Testis (tissue), 3 donors: ENCODE measurements around the gene IFT74. TPM values are rescaled to one million over a fixed set of nuclear protein-coding genes. Genes with fewer than 3 reads are reported as not detected.

Source experiments
- DNase-seq: peaks from one replicate; pipeline ENCODE4 v3.0.0-alpha.2; 2019
- H3K27ac ChIP-seq, 2 donors: fragments of 200-600 bp; sonication (generic); one replicate each; pipeline ENCODE4 v1.5.1; 2019
- H3K27me3 ChIP-seq: fragments of 200-600 bp; sonication (generic); one replicate; pipeline ENCODE4 v1.5.1; 2019
- H3K36me3 ChIP-seq: fragments of 200-600 bp; sonication (generic); one replicate; pipeline ENCODE4 v1.5.1; 2017; ENCODE audit warnings: low read depth; ENCODE audit errors: missing control alignments
- H3K4me1 ChIP-seq: fragments of 200-600 bp; sonication (generic); one replicate; pipeline ENCODE4 v1.5.1; 2019
- H3K4me3 ChIP-seq, 2 donors: fragments of 200-600 bp; sonication (generic); one replicate each; pipeline ENCODE4 v1.5.1; 2017 to 2019
- H3K9me3 ChIP-seq: fragments of 200-600 bp; sonication (generic); one replicate; pipeline ENCODE4 v1.5.1; 2017
- POLR2A ChIP-seq: fragments of 450-650 bp; IDR thresholded peaks from one replicate; pipeline ENCODE4 v1.6.1; 2017; ENCODE audit warnings: antibody characterized with exemption, mild to moderate bottlenecking, moderate library complexity
- WGBS, 2 donors: methylation state at CpG; one replicate each; pipeline ENCODE4 v1.1.5; 2018; 5-methylcytosine and 5-hydroxymethylcytosine counted together
- intact Hi-C: fragments of 100-400 bp; cut with DNase I; formaldehyde crosslinking; loops from one replicate; pipeline ENCODE4 v1.15.1; 2023; ENCODE audit warnings: low total_unique reads
- polyA plus RNA-seq: library from polyadenylated mRNA; stranded (reverse); fragments of 350-450 nt; fragmentation: Illumina TruSeq; extraction: RNeasy Lipid Tissue Mini Kit (QIAGEN cat#74804); gene quantifications from one replicate; pipeline ENCODE4 v1.2.3, GENCODE V29; 2014; ENCODE audit warnings: low read depth, low replicate concordance; ENCODE audit not compliant: insufficient read depth
- total RNA-seq, 2 donors: library from RNA; depleted of rRNA; stranded (reverse); fragments of >200 nt; gene quantifications; one replicate each; pipeline ENCODE4 v1.2.3, GENCODE V29; 2016
- TF ChIP-seq, protein P1 (sequence below), 3 experiments: fragments of 450-650 bp in 2 of 3; fragments of 200-600 bp in 1 of 3; sonication (generic) in 1 of 3; IDR thresholded peaks; one replicate each; pipeline ENCODE4 v1.5.1; 2016 to 2019; ENCODE audit warnings: antibody characterized with exemption in 3 of 3, mild to moderate bottlenecking in 2 of 3, moderate library complexity in 1 of 3

The IFT74 gene
- total and polyA plus RNA-seq, 3 donors from 2014 or later, result 20.7 to 37.5 (median 30.2) TPM

DNA sequence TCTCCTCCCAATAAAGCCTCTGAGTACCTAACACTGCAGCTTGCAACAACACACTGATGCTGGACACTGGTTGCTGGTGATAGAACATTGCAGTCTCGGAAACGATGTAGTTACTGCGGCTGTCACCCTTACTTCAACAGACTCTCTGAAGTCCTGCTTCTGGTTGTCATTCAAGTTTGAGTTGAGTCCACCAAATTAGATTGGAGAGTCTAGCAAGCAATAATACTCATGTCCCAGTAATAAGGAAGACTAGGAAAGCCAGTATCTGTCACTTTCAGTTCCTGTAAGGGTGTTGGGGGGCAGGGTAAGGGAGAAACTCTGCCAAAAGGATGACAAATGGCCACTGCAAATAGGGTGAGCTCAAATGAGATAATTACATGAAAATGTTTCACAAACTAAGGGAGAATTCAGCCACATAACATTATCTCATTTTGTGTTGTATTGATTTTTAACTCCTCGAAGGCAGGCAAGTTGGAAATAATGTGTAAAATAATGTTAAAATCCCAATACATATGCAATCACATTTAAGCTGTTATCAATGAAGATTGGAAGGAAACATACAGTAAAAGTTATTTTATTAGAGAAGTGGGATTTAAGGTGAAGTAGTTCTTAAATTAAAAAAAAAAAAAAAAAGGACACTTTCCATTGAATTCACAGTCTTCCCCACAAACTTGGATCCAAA is 849 bp upstream of the IFT74 start:
- DNase-seq, result no peak
- intact Hi-C loops, result loop anchor here (5.0 kb wide), 1 partner anchor 63 kb away; the partner anchor contains the start of gene CAAP1
- WGBS, 2 donors, result 19 to 39% methylated on average over 4 of the region's 4 CpGs
- Histone ChIP-seq H3K4me1 (peaks cover 11% of the 10 kb centered on the region), H3K9me3 (no peaks in the 10 kb centered on the region), H3K36me3 (no peaks in the 10 kb centered on the region), H3K27ac (peak overlapping the region; percentile 80 to 92), H3K4me3 (peak overlapping the region; percentile 66 to 67), H3K27me3 (no peaks in the 10 kb centered on the region)
- no peak for TF ChIP-seq POLR2A
- TF ChIP-seq, protein P1, sequence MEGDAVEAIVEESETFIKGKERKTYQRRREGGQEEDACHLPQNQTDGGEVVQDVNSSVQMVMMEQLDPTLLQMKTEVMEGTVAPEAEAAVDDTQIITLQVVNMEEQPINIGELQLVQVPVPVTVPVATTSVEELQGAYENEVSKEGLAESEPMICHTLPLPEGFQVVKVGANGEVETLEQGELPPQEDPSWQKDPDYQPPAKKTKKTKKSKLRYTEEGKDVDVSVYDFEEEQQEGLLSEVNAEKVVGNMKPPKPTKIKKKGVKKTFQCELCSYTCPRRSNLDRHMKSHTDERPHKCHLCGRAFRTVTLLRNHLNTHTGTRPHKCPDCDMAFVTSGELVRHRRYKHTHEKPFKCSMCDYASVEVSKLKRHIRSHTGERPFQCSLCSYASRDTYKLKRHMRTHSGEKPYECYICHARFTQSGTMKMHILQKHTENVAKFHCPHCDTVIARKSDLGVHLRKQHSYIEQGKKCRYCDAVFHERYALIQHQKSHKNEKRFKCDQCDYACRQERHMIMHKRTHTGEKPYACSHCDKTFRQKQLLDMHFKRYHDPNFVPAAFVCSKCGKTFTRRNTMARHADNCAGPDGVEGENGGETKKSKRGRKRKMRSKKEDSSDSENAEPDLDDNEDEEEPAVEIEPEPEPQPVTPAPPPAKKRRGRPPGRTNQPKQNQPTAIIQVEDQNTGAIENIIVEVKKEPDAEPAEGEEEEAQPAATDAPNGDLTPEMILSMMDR (IDR thresholded peaks at IDR 0.05), result no peak

DNA sequence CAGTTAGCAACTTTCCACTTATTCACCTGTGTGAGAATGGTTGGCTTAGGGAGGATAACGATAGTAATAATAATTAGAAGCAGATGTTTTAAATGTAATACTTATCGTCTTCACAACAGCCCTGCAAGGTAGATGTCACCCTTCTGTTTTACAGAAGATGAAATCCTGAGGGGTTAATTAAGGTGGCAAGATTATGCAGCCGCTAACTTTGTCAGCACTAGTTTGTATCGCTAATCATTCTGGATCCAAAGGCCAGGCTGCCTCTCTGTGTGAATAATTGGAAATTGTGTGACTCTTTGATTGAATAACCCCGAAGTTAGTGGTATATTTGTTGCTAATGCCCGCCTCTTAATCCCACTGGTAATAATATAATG is 635 bp downstream of the IFT74 start:
- peak overlapping the region; percentile 66 to 67 for H3K4me3 ChIP-seq
- no peak for TF ChIP-seq POLR2A
- TF ChIP-seq, protein P1 (IDR thresholded peaks at IDR 0.05), result no peak
- H3K9me3 ChIP-seq, result no peaks in the 10 kb centered on the region
- H3K27me3 ChIP-seq, result no peaks in the 10 kb centered on the region
- 10 to 14% methylated on average over 6 of the region's 6 CpGs for WGBS, 2 donors
- peaks cover 11% of the 10 kb centered on the region for H3K4me1 ChIP-seq
- H3K27ac ChIP-seq, result peak overlapping the region; percentile 80 to 92
- DNase-seq, result no peak
- intact Hi-C loops, result loop anchor here (5.0 kb wide), 1 partner anchor 65 kb away; the partner anchor contains the start of gene CAAP1
- H3K36me3 ChIP-seq, result no peaks in the 10 kb centered on the region

DNA sequence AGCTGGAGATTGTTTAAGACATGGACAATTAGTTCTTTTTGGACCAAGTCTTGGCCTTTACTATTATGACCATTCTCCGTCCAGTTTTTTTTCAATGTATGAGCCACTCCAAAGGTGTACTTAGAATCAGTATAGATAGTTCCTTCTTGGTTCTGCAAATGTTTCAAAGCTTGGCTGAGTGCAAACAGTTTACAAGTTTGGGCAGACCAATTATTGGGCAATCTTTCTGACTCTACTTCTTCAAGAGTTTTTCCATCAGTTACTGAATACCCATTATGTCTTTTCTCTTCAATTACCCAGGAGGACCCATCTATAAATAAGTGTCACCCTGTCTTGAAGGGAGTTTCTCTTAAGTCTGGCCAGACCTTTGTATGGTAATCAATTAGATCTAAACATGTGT is 15.5 kb downstream of the IFT74 start:
- no peaks in the 10 kb centered on the region for H3K9me3 ChIP-seq
- intact Hi-C loops, result no loop called here
- 94 to 95% methylated on average over 1 of the region's 1 CpG for WGBS, 2 donors
- no peaks in the 10 kb centered on the region for H3K4me1 ChIP-seq
- no peak for TF ChIP-seq POLR2A
- TF ChIP-seq, protein P1 (IDR thresholded peaks at IDR 0.05), result no peak
- no peak overlapping the region for H3K4me3 ChIP-seq
- no peak for DNase-seq
- no peak overlapping the region for H3K27ac ChIP-seq
- no peaks in the 10 kb centered on the region for H3K27me3 ChIP-seq
- H3K36me3 ChIP-seq, result no peaks in the 10 kb centered on the region

DNA sequence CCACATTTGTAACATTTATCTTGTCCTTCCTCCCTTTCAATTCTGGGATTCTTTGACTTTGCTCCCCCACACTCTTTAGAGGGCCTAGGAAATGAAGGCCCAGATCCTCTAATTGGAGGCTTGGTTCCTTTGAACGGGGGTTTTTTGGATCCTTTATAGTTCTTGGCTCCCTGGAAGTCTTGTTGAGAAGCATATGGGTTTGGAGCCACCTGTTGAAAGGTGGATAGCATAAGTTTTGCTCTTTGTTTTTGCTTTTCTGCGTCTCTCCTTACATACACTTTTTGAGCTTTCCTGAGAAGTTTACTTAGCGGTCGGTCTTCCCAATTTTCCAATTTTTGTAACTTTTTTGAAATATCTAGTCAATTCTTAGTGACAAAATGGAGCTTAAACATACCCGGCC is 17.8 kb downstream of the IFT74 start:
- TF ChIP-seq, protein P1 (IDR thresholded peaks at IDR 0.05), result no peak
- TF ChIP-seq POLR2A, result no peak
- Histone ChIP-seq H3K4me1 (no peaks in the 10 kb centered on the region), H3K27me3 (no peaks in the 10 kb centered on the region), H3K36me3 (no peaks in the 10 kb centered on the region), H3K4me3 (no peak overlapping the region), H3K9me3 (no peaks in the 10 kb centered on the region), H3K27ac (no peak overlapping the region)
- no peak for DNase-seq
- 77 to 95% methylated on average over 5 of the region's 5 CpGs for WGBS, 2 donors
- intact Hi-C loops, result no loop called here

DNA sequence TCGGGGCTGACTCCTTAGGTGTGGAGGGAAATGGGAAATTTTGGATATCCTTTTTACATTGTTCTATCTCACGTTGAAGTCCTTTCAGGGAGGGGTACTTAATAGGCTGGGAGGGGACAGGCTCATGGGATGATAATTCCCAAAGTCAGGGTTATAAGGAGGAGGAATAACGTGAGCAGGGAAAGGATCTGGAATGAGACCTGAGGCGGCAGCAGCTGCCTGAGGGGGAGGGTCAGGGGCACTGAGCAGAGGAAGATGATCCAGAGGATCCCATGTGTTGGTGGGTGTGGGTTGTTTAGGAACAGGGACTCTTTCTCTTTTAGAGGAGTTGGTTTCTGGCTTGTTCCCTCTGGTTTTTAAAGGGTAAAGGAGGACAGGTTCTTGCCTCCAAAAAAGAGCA is 18.7 kb downstream of the IFT74 start:
- no peak for DNase-seq
- H3K27me3 ChIP-seq, result no peaks in the 10 kb centered on the region
- H3K9me3 ChIP-seq, result no peaks in the 10 kb centered on the region
- no peaks in the 10 kb centered on the region for H3K4me1 ChIP-seq
- intact Hi-C loops, result no loop called here
- H3K4me3 ChIP-seq, result no peak overlapping the region
- no peak overlapping the region for H3K27ac ChIP-seq
- no peaks in the 10 kb centered on the region for H3K36me3 ChIP-seq
- TF ChIP-seq, protein P1 (IDR thresholded peaks at IDR 0.05), result no peak
- 80 to 85% methylated on average over 4 of the region's 4 CpGs for WGBS, 2 donors
